Cortex of kidney (tissue), 1 donor: ENCODE results near the gene CCDC124.

ENCODE experiments used
- DNase-seq: peaks from one replicate; lab custom pipeline; 2025; lab: John Stamatoyannopoulos, UW

CCDC124 gene

DNA sequence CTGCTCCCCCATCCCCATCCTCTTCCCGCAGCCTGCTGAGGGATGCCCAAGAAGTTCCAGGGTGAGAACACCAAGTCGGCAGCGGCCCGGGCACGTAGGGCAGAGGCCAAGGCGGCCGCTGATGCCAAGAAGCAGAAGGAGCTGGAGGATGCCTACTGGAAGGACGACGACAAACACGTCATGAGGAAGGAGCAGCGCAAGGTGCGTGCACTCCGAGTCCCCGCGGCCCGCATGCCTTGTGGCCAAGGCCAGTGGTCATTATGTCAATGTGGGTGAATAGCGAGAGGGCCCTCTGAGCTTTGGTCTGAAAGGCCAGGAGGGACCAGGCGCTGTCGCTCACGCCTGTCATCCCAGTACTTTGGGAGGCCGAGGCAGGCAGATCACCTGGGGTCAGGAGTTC lies 3.6 kb downstream of the CCDC124 start:
- no peak for DNase-seq

DNA sequence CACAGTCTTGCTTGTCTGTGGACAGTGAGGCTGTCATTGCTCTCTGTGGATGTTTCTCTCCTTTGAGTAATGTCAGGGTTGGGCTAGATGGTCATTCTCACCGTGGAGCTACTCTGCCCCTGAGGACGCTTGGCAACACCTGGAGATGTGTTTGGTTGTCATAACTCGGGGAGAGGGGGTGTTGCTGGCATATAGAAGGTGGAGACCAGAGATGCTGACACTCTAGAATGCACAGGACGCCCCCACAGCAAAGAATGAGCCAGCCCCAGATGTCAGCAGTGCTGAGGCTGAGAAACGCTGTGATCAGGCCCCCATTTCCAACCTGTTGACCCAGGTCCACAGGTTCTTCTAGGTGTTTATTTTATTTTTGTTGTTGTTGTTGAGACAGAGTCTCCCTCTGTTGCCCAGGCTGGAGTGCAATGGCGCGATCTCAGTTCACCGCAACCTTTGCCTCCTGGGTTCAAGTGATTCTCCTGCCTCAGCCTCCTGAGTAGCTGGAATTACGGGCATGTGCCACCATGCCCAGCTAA lies 4.6 kb downstream of the CCDC124 start:
- no peak for DNase-seq

DNA sequence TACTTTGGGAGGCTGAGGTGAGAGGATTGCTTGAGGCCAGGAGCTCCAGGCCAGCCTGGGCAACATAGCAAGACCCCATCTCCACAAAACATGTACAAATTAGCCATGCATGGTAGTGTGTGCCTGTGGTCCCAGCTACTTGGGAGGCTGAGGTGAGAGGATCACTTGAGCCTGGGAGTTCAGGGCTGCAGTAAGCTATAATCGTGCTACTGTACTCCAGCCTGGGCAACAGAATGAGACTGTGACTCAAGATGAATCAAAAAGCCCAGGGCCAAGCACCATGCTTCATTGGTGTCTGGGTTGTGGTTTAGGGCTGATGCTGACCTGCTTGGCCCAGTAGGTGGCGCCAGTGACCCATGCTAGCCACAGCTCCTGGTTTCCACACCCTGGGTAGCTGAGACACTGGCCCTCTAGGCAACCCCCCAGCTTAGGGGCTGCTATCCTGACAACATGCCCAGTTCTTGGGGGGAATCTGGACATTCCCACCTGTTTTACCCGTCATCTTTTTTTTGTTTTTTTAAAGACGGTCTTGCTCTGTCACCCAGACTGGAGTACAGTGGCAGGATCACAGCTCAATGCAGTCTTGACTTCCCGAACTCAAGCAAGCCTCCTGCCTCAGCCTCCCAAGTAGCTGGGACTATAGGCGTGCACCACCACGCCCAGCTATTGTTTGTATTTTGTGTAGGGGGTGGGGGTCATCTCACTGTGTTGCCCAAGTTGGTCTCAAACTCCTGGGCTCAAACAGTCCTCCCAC lies 5.5 kb downstream of the CCDC124 start:
- DNase-seq: no peak

DNA sequence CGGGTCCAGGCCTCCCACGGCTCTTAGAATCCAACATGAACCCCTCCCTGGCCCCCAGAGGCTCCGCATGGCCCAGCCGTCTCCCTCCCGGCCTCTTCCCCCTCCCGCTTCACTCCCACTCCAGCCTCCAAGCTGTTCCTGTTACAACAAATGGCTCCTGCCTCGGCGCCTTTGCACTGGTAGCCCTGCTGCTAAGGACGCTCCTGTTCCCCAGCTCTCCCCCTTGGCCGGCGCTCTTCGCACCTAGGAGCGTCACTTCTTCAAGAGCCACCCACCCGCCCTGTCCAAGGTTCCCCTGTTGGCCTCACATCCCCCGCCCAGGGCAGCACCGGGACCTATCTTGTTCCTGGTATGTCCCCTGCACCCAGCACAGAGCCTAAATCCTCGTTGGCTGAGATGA lies 9.4 kb downstream of the CCDC124 start:
- no peak for DNase-seq

DNA sequence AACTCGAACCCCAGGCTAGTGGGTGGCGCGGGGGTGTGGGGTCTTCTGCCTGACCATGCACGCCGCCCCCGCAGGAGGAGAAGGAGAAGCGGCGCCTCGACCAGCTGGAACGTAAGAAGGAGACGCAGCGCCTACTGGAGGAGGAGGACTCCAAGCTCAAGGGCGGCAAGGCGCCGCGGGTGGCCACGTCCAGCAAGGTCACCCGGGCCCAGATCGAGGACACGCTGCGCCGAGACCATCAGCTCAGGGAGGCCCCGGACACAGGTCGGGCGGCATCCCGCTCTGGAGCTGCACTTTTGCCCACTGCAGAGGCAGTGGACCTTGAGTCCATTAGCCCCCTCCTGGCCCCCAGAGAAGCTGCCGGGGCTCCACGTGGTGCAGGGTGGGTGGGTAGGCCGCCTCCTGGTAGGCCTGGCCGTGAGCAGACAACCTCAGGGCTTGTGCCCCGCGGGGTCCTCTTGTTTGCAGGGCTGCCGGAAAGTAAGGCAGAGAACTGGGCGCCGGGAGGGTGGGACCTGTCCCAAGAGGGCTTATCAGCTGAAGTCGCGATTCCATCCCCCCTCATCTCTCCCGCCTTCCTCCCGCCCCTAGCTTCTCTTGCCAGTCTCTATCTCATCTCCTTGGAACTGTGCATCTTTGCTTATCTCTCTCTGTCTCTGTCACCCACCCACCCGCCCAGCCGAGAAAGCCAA lies 9.9 kb downstream of the CCDC124 start:
- no peak for DNase-seq

DNA sequence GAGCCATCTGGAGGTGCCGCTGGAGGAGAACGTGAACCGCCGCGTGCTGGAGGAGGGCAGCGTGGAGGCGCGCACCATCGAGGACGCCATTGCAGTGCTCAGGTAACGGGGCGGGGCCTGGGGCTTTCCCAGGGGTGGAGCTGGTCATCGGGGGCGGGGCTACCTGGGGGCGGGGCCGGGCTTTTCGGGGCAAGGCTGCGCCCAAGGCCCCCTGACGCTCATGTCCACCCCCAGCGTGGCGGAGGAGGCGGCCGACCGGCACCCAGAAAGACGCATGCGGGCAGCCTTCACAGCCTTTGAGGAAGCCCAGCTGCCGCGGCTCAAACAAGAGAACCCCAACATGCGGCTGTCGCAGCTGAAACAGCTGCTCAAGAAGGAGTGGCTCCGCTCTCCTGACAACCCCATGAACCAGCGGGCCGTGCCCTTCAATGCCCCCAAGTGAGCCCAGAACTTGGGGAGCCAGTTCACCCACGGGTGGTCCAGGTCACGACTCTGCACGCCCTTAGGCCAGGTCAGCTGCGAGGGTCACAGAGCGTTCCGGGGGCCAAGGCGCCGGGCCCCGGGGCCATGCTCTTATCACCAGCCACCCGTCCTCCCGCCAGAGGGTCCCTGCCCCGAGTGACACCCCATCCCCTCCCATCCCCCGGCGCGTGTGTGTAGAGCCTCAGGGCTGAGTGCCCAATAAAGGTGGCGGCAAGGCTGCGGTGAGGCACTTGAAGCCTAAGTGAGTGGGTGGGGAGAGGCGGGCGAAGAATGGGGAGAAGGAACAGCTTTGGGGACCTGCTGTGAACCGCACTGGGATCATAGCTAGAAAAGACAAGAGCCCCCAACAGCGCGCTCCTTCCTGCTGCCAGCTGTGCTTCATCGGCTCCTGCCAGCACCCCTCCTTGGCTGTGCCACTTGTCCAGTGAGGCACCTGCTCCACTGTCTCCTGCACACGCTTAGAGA lies 10.7 kb downstream of the CCDC124 start:
- DNase-seq: no peak

DNA sequence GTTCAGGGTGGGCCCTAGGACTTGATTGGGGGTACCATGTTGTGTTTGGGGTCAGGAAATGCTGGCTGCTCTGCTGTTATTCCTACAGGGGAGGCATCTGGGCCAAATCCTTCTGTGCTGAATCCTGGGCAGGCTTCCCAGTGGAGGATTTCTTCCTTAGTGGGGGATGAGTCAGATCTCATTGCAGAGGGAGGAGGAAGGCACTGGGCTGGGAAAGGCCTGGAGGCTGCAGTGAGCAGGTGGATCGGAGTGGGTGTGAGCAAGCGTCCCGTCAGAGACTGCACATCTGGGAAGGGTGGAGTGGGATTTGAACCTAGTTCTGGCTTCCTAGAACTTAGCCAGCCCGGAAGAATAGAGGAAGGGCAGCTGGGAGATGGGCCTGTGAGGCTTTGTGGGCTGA lies 11.5 kb downstream of the CCDC124 start:
- DNase-seq: no peak

DNA sequence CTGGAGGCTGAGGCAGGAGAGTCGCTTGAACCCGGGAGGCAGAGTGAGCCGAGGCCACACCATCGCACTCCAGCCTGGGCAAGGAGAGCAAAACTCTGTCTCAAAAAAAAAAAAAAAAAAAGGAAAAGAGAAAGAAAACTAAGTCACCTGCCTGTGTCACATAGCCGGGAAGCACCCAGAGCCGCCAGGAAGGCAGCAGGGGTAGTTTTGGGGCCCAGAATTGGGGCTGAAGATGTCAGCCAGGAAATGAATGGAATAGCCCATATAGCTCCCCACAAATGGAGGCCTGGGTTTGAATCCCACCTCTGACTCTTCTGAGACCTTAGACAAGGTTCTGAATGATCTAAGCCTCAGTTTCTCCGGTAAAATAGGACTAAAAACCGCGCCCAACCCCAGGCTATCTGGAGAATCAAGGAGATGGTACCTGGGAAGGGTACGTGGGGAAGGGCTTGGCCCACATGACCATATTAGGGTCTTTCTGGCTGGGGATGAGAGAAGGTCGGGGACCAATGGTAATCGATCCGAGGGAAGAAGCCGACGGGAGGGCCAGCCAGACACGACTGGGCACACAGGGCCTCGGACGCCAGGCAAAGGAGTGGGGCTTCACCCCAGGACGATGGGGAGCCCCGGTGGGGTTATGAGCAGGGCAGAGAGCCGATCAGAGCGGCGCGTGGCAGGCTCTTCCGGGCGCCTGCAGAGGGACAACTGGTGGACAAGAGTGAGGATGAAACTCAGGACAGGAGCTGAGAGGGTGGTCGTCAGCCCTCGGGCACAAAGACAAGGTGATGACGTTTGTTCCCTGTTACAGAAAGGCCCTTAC lies 14.4 kb downstream of the CCDC124 start:
- no peak for DNase-seq

DNA sequence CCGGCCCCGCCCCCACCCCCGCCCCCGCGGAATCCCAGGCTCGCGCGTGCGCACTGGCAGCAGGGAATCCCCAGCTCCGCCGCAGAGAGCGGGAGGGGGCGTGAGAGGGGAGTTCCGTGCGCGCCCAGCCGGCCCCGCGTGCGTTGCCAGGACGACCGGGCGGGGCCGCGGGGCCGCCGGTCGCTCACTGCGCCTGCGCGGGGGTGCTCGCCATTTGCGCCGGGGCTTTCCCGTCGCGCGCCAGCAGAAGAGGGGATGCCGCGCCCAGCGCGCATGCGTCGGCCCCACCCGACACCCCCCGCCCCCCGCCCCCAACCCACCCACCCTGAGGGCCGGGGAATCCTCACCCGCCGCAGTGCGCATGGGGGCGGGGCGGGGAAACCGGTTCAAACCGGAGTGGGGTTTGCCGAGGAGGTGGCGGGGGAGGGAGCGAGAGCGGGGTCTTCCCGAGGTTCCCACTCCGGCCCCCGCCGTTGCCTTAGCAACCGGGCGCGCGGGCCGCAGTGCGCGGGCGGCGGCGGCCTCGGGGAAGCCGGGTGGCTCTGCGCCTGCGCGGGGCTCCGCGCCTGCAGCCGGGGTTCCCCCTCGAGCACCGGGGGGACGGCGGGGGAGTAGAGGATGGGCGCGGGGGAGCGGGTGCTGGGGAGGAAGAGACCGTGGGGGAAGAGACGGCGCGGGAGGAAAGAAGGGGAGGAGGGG lies 15.1 kb downstream of the CCDC124 start:
- no peak for DNase-seq

DNA sequence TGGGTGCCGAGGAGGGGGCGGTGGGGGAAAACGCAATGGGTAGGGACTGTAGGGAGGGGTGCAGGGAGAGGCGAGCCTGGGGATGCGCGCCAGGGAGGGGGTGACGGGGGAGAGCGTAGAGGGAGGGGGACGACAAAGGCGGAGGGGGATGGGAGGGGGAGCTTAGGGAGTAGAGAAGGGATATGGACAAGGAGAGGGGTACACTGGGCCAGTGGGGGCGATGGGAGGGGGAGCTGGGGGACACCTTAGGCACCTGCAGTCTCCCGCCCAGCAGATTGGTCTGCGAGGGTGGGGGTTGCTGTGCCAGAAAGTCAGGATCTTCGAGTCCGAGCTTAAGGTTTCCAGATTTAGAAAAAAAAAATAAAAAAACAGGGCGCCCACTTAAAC lies 15.7 kb downstream of the CCDC124 start:
- DNase-seq: no peak

DNA sequence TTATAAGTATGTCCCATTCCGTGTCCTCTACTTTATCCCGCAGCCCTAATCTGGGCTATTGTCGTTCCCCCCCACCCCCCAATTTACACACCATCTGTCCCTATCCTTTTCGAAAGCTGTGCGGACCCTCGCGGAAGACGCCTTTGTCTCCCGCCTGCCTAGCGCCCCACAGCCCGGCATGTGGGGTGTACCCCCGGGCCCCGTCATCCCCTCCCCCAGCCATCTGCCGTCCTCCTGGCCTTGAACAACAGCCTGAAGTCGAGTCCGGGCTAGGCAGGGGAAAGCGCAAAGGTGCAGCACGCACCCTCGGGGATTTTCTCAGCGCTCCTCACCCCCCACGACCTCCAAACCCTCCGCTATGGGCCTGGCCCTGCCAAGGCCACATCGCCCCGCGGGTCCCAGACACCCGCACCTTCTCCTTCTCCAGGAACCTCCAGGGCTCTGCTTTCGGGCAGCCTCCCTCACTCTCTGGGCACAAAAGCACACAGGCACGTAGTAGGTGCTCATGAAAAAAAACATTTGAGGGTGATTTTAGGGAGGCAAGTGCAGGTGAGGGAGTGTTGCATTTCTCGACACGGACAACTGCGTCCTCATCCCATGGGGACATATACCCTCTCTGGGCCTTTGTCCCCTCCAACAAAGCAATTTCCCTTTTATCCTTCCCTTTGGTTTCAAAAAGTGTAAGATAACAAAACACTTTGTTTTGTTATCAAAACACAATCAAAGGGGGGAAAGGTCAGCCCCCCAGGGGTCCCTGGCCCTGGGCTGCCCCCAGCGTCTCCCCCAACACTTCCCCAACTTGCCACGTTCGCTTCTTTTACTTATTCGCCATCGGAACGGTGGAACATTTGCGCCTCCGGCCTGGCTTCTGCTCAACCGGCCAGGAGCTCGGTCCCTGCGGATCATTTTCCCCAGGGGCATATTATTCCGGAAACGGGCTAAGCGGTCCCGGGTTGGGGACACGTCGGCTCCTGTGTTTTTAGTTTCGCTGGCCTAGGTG lies 16.4 kb downstream of the CCDC124 start:
- DNase-seq: no peak

DNA sequence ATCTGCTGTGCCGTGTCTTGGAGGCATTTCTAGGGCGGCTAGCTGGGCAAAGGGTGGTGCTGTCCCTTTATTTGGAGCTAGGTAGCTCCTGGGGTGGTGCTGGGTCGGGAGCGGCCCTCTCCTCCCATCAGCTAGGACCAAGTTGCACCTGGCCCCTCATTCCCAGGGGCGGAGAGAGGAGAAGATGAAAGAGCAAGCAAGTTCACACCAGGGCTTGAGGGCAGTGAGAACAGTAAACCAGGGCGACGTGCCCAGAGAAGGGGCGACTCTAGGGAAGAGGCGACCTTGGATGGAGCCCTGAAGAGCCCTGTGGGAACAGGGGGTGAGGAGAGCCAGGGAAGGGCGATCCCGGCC lies 17.1 kb downstream of the CCDC124 start:
- no peak for DNase-seq

DNA sequence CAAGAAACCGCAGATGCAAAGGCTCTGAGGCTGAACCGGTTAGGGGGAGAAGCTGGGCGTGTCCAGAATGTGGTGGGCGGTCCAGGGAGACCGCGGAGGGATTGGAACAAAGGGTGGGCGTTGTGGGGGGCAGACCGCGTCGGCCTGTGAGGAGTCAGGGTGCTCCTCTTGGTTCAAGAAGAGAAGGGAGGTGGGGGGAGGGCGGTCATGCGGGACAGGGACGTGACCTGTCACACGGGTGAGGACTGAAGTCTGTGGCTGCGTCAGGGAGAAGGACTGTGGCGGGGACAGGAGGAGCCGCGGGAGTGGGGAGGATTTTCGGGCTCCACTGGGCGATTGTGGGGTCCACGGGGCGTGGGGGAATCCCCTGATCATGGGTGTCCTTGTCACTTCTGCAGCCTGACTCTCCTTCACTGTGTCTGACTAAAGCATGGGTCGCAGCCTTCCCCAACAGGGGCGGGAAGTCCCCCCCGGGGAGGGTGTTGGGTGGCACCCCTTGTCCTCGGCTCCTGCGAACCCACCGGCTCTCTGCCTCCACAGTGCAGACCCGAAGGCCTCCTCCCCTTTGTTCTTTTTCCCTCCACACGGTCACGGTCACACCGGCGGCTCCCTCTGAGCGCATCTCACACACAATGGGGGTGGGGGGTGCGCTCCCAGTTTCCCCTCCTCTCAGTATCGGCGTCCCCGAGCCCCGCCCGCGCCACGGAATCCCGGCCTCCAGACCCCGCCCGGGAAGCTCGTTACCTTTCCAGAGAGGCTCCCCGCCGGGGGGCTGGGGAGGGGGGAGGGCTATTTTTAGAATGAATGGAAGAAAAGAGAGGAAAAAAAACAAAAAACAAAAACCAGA lies 17.7 kb downstream of the CCDC124 start:
- no peak for DNase-seq

DNA sequence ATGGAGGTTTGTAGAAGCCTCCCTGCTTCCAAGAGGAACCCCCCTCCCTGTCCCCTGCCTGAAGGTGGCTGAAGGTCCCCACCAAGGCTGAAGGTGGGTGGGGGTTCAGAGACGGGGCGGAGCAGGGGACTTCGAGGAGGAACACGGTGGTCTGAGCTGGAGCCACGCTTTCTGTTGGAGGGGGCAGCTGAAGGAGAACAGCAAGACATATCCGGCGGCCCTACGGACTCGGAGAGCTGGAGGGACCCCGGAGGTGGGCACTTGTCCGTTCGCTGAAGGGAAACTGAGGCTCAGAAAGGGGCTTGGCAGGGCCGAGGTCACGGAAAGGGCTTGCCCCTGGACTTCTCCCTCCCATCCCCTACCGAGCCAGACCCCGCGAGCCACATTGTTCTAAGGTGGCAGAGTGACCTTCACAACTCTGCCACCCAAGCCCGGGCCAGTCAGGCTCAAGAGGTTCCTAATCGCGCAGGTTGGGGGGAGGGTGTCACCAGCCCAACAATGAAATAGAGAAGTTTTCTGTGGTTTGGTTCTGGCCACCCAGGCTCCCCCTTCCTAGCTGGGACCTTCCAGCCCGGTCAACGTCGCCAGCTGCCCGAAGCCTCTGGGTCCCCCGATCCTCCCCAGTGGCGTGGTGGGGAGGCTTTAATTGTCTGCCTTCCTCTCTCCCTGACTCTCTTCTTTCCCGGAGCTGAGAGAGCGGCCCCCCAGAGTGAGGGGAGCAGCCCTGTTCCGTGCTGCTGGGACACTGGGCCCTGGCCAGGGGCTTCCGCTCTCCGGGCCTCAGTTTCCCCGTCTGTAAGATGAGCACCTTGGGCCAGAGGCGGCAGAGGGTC lies 18.6 kb downstream of the CCDC124 start:
- DNase-seq: no peak

DNA sequence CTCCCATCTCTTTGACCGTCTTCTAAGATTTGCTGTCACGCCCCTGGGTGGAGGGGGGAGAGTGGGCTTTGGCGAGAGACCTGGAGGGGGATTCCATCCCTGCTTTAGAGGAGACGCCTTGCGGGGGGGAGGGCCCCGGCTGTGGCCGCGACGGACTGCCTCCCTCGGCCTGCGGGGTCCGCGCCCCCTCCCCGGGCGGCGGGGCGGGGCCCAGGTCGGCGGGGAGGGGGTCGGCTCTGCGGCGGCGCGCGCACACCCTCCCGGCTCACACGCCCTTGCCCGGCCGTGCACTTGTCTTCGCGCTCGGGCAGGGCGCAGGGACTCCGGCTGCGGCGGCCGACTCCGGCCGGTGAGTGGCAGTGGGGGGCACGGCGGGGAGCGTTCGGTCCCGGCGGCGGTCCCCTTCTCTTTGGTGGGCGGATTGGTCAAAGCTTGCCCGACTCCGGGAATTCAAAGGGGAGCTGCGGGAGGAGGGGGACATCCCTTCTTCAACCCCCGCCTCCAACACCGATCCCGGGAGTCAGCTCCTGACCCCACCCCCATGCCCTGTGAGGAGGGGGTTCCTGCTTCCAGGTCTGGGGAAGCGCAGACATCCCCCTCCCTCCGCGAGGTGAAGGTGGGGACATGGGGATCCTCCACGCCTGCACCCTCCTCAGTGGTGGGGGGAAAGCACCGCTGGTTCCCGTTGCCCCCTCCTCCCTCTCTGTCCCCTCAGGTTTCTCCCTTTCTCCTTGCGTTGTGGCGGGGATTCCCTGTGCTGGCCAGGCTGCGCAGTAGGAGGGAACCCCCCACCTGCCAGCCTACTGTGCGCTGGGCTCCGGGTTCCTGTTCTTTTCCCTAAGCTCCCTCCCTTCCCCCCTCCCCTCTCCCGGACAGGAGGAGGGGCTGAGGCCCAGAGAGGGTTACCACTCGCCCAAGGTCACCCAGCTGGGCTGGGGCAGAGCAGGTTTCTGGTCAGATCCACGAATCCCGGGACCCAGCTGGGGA lies 19.5 kb downstream of the CCDC124 start:
- DNase-seq: no peak

DNA sequence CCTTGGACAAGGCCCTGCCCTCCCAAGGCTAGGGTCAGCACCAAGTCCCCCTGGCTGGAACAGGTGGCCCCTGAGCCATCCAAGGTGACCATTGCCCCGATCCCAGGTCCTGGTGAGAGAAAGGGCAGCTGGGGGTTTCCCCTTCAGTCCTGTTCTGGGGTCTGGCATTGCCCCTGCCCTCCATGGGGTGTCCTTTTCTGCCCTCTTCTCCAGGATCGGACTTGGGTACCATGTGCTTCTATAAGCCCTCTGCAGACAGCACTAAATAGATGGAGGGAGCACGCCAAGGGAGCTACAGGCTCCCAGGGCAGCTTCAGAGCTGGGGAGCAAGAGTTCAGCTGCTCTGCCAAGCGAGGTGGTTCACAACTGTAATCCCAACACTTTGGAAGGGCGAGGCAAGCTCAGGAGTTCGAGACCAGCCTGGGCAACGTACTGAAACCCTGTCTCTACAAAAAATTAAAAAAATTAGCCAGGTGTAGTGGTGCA lies 20.5 kb downstream of the CCDC124 start:
- DNase-seq: no peak
